Fibroblast of lung (primary cell): Measurements from ENCODE around the gene PMAIP1.

Experiments
- CTCF ChIP-seq, 2 donors: IDR thresholded peaks in 1 of 2; conservative IDR thresholded peaks in 1 of 2; 1 replicate in 1 of 2; 2 replicates in 1 of 2; pipeline ENCODE4 v1.5.1; 2011 to 2012; ENCODE audit warnings: low read length in 2 of 2, control low read depth in 1 of 2, inconsistent platforms in 1 of 2, low read depth in 1 of 2, mild to moderate bottlenecking in 1 of 2
- EZH2 ChIP-seq: IDR thresholded peaks from 2 replicates; pipeline ENCODE4 v1.5.1; 2012; ENCODE audit warnings: low read length, control low read depth, mild to moderate bottlenecking; ENCODE audit errors: missing control alignments

- TF ChIP-seq CTCF (conservative IDR thresholded peaks at IDR 0.05 in 1 of 2, IDR thresholded peaks at IDR 0.05 in 1 of 2; ENCODE audit: low read depth in 1 of 2, low read length in 2 of 2) = no peak
- no peak for TF ChIP-seq EZH2
Measured at GRCh38 chr18:59902131-59902992, 2.6 kb downstream of the PMAIP1 start.
